A549 (cell line): Measurements from ENCODE around the gene MEF2C.
"Not testable (repeated sequence)": the region's sequence is repeated elsewhere in the genome, so short reads cannot be mapped to it uniquely, and the experiment has no call there.

Experiments used
- CTCF ChIP-seq: fragments of >200 bp; sonication (Bioruptor Twin); formaldehyde crosslinking; IDR thresholded peaks from 3 replicates; pipeline ENCODE4 v1.5.1; 2016
- EP300 ChIP-seq, 2 experiments: fragments of >200 bp; sonication (Bioruptor Twin); formaldehyde crosslinking; IDR thresholded peaks; 2 replicates in 1 of 2; 3 replicates in 1 of 2; pipeline ENCODE4 v1.6.1; 2016 to 2017
- MAX ChIP-seq: IDR thresholded peaks from 2 replicates; pipeline ENCODE4 v1.6.1; 2012
- RARB ChIP-seq: fragments of 250-450 bp; sonication (Bioruptor Pico); IDR thresholded peaks from 2 replicates; pipeline ENCODE4 v1.8.0; 2021; ENCODE audit warnings: mild to moderate bottlenecking, moderate library complexity

DNA sequence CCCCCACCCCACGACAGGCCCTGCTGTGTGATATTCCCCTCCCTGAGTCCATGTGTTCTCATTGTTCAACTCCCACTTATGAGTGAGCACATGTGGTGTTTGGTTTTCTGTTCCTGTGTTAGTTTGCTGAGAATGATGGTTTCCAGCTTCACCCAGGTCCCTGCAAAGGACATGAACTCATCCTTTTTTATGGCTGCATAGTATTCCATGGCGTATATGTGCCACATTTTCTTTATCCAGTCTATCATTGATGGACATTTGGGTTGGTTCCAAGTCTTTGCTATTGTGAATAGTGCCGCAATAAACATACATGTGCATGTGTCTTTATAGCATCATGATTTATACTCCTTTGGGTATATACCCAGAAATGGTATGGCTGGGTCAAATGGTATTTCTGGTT lies 89.2 kb downstream of the MEF2C start:
- TF ChIP-seq RARB (CRISPR knock-in tag); CTCF; MAX; EP300 (IDR thresholded peaks at IDR 0.05): not testable (repeated sequence)
